GM12891 (cell line): Measurements from ENCODE around the gene DENND5A.

Source experiments
- PAX5 ChIP-seq: IDR thresholded peaks from 2 replicates; pipeline ENCODE4 v1.6.1; 2011; ENCODE audit warnings: low read length, moderate library complexity, mild to moderate bottlenecking; ENCODE audit not compliant: insufficient read depth, severe bottlenecking
- POLR2A ChIP-seq: IDR thresholded peaks from 2 replicates; pipeline ENCODE4 v1.6.1; 2011; ENCODE audit warnings: low read depth, low read length, control low read depth
- POLR2AphosphoS5 ChIP-seq: IDR thresholded peaks from 2 replicates; pipeline ENCODE4 v1.6.1; 2011; ENCODE audit warnings: low read depth, low read length, control low read depth
- POU2F2 ChIP-seq: IDR thresholded peaks from 2 replicates; pipeline ENCODE4 v1.6.1; 2011; ENCODE audit warnings: low read depth, mild to moderate bottlenecking, control low read depth, low read length, moderate library complexity
- TAF1 ChIP-seq: IDR thresholded peaks from 2 replicates; pipeline ENCODE4 v1.6.1; 2011; ENCODE audit warnings: low read depth, low read length, control low read depth

GRCh38 chr11:9210224-9210921, 54.8 kb downstream of the DENND5A start:
- TF ChIP-seq POLR2A (no peak), POLR2AphosphoS5 (no peak), POU2F2 (no peak), PAX5 (no peak), TAF1 (no peak)
